HAP-1 (cell line): ENCODE measurements around the gene DOP1A.

Experiments
- DNase-seq, 2 experiments: peaks; one replicate each; pipeline ENCODE4 v3.0.0-alpha.2; 2016 to 2020; ENCODE audit warnings: low spot score in 2 of 2
- H3K27me3 ChIP-seq: fragments of 250-450 bp; sonication (Bioruptor Pico); 2 replicates; pipeline ENCODE4 v1.5.1; 2020; ENCODE audit warnings: low read depth, mild to moderate bottlenecking, moderate library complexity
- H3K36me3 ChIP-seq: fragments of 250-450 bp; sonication (Bioruptor Pico); replicated peaks from 2 replicates; pipeline ENCODE4 v1.5.1; 2020; ENCODE audit warnings: mild to moderate bottlenecking
- H3K4me1 ChIP-seq: fragments of 250-450 bp; sonication (Bioruptor Pico); 2 replicates; pipeline ENCODE4 v1.5.1; 2020; ENCODE audit warnings: mild to moderate bottlenecking
- H3K4me3 ChIP-seq: fragments of 250-450 bp; sonication (Bioruptor Pico); 2 replicates; pipeline ENCODE4 v1.5.1; 2020; ENCODE audit warnings: mild to moderate bottlenecking, moderate library complexity
- H3K9me3 ChIP-seq: fragments of 250-450 bp; sonication (Bioruptor Pico); 2 replicates; pipeline ENCODE4 v1.5.1; 2020; ENCODE audit warnings: mild to moderate bottlenecking, moderate library complexity
- in situ Hi-C: fragments of 300-500 bp; cut with MboI; formaldehyde crosslinking; loops from 3 replicates; pipeline ENCODE4 v1.14.3; 2020; ENCODE audit warnings: low sequenced_read_pairs, inconsistent platforms, mixed read lengths

Gene DOP1A

DNA sequence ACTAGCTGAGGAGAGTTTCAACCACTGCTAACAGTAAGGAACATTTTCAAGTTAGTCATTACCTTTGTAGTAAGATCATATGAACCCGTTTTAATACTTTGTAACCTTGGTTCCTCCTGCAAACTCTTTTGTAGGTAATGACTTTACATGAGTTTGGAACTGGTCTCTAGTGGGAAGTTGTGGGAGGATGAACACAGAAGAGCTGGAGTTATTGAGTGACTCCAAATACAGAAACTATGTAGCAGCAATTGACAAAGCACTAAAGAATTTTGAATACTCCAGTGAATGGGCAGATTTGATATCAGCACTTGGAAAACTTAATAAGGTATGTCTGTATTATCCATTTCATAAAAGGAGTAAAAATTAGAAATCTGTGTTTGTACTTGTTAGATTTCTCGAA, 29.3 kb downstream of the DOP1A start:
- in situ Hi-C loops, result no loop called here

DNA sequence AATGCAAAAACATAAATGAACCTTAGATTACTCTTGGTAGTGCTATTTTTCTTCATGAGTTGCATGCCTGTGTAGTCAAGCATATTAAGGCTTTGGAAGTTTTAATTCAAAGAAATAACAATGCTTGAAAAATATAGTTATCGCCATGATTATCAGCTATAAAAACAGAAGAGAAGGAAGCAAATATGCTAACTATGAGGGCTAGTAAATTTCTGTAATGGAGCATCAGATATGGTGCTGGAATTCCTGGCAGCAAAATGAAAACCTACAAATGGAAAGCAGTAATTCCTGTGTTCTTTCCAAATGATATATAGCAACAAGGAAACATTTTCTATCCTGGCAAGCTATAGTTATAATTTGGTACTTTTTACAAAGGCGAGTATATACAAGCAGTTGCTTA, 29.7 kb downstream of the DOP1A start:
- peaks cover 11% of the 10 kb centered on the region for H3K4me1 ChIP-seq
- no peaks in the 10 kb centered on the region for H3K36me3 ChIP-seq
- in situ Hi-C loops, result no loop called here
- H3K4me3 ChIP-seq, result no peak overlapping the region
- no peak for DNase-seq
- no peaks in the 10 kb centered on the region for H3K27me3 ChIP-seq
- no peaks in the 10 kb centered on the region for H3K9me3 ChIP-seq

More for the DNA sequence above, 29.3 kb downstream of the DOP1A start:
- Histone ChIP-seq H3K4me3 (no peak overlapping the region), H3K27me3 (no peaks in the 10 kb centered on the region), H3K9me3 (no peaks in the 10 kb centered on the region), H3K4me1 (peaks cover 11% of the 10 kb centered on the region), H3K36me3 (no peaks in the 10 kb centered on the region)
- no peak for DNase-seq

- H3K9me3 ChIP-seq, result no peaks in the 10 kb centered on the region
- H3K36me3 ChIP-seq, result no peaks in the 10 kb centered on the region
- in situ Hi-C loops, result no loop called here
- H3K4me1 ChIP-seq, result peaks cover 11% of the 10 kb centered on the region
- DNase-seq, result no peak
- H3K27me3 ChIP-seq, result no peaks in the 10 kb centered on the region
- no peak overlapping the region for H3K4me3 ChIP-seq
Measured at GRCh38 chr6:83097675-83098074, 30.2 kb downstream of the DOP1A start.

- H3K9me3 ChIP-seq, result no peaks in the 10 kb centered on the region
- no peak for DNase-seq
- H3K27me3 ChIP-seq, result no peaks in the 10 kb centered on the region
- in situ Hi-C loops, result no loop called here
- H3K4me3 ChIP-seq, result no peak overlapping the region
- no peaks in the 10 kb centered on the region for H3K36me3 ChIP-seq
- peaks cover 14% of the 10 kb centered on the region for H3K4me1 ChIP-seq
Measured at GRCh38 chr6:83098589-83098988, 31.1 kb downstream of the DOP1A start.

DNA sequence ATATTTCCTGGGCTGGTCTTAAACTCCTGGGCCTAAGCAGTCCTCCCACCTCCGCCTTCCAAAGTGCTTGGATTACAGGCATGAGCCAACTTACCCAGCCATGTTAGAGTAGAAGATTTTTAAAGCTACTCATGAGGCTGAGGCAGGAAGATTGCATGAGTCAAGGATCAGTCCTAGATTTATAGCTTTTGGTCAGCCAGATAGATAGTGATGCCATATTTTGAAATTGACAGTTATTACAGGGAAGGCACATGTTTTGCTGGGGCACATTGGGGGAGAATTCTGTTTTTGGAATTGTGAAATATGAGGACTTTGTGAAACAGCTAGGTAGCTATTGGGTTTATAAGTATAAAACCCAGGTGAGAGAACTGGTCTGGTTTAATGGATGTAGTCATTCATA, 40.9 kb downstream of the DOP1A start:
- H3K4me3 ChIP-seq, result no peak overlapping the region
- no peak for DNase-seq
- peaks cover 9% of the 10 kb centered on the region for H3K36me3 ChIP-seq
- no peaks in the 10 kb centered on the region for H3K27me3 ChIP-seq
- no peaks in the 10 kb centered on the region for H3K4me1 ChIP-seq
- no peaks in the 10 kb centered on the region; the same call in 1 of the 2 replicates for H3K9me3 ChIP-seq
- in situ Hi-C loops, result no loop called here

- Histone ChIP-seq H3K9me3 (no peaks in the 10 kb centered on the region), H3K36me3 (peaks cover 5% of the 10 kb centered on the region; the same call in 1 of the 2 replicates), H3K4me1 (peaks cover 3% of the 10 kb centered on the region), H3K4me3 (no peak overlapping the region), H3K27me3 (no peaks in the 10 kb centered on the region)
- in situ Hi-C loops, result no loop called here
- DNase-seq, result no peak
Measured at GRCh38 chr6:83113258-83113657, 45.8 kb downstream of the DOP1A start.

GRCh38 chr6:83114164-83114563, 46.7 kb downstream of the DOP1A start:
- in situ Hi-C loops, result no loop called here
- Histone ChIP-seq H3K9me3 (no peaks in the 10 kb centered on the region), H3K36me3 (peaks cover 5% of the 10 kb centered on the region; the same call in 1 of the 2 replicates), H3K4me1 (peaks cover 3% of the 10 kb centered on the region), H3K27me3 (no peaks in the 10 kb centered on the region), H3K4me3 (no peak overlapping the region)
- no peak for DNase-seq

- Histone ChIP-seq H3K9me3 (no peaks in the 10 kb centered on the region), H3K27me3 (no peaks in the 10 kb centered on the region), H3K4me1 (peaks cover 8% of the 10 kb centered on the region), H3K4me3 (no peak overlapping the region), H3K36me3 (no peaks in the 10 kb centered on the region)
- no peak for DNase-seq
- in situ Hi-C loops, result no loop called here
Measured at GRCh38 chr6:83117802-83118201, 50.3 kb downstream of the DOP1A start.

GRCh38 chr6:83119742-83120300, 52.4 kb downstream of the DOP1A start:
- peaks cover 4% of the 10 kb centered on the region for H3K36me3 ChIP-seq
- H3K9me3 ChIP-seq, result no peaks in the 10 kb centered on the region
- H3K4me3 ChIP-seq, result no peak overlapping the region
- DNase-seq, result no peak
- in situ Hi-C loops, result no loop called here
- peaks cover 9% of the 10 kb centered on the region for H3K4me1 ChIP-seq
- no peaks in the 10 kb centered on the region for H3K27me3 ChIP-seq

GRCh38 chr6:83124553-83124952, 57.1 kb downstream of the DOP1A start:
- Histone ChIP-seq H3K4me1 (peaks cover 6% of the 10 kb centered on the region), H3K4me3 (no peak overlapping the region), H3K9me3 (no peaks in the 10 kb centered on the region), H3K36me3 (peaks cover 17% of the 10 kb centered on the region), H3K27me3 (no peaks in the 10 kb centered on the region)
- in situ Hi-C loops, result no loop called here
- no peak for DNase-seq

DNA sequence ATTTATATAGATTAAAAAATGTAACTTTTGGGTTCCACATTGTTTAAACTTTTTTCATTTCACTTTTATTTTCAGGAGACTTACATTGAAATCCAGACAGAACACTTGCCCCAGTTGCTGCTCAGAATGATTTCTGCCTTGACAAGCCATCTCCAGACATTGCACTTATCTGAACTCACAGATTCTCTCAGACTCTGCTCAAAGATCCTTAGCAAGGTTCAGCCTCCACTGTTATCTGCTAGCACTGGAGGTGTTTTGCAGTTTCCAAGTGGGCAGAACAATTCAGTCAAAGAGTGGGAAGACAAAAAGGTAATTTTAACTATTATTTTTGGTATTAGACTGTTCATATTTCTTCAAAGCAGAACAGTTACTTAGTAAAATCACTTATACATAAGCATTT, 58.0 kb downstream of the DOP1A start:
- no peak for DNase-seq
- peaks cover 17% of the 10 kb centered on the region for H3K36me3 ChIP-seq
- H3K4me1 ChIP-seq, result peaks cover 6% of the 10 kb centered on the region
- in situ Hi-C loops, result no loop called here
- no peak overlapping the region for H3K4me3 ChIP-seq
- no peaks in the 10 kb centered on the region for H3K27me3 ChIP-seq
- no peaks in the 10 kb centered on the region for H3K9me3 ChIP-seq

DNA sequence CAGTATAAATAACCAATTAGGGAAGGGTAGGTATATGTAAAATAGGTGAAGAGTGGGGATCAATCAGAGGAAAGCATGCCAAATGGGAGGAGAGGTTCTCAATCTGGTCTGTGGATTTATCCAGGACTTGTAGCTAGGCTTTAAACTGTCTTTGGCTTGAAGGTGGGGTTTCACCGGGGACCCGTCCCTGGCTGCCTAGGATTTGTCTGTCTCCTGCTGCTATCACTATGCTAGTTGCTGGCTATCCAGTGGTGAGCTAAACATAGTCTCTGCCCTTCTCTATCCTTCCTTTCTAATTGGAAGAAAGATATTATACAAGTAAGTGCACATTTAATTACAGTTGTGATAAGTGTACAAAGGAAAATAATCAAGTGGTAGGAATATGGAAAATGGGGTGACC, 58.8 kb downstream of the DOP1A start:
- no peaks in the 10 kb centered on the region for H3K9me3 ChIP-seq
- H3K4me3 ChIP-seq, result no peak overlapping the region
- peaks cover 19% of the 10 kb centered on the region for H3K36me3 ChIP-seq
- no peak for DNase-seq
- H3K4me1 ChIP-seq, result peaks cover 6% of the 10 kb centered on the region
- in situ Hi-C loops, result no loop called here
- H3K27me3 ChIP-seq, result no peaks in the 10 kb centered on the region

- Histone ChIP-seq H3K4me3 (no peak overlapping the region), H3K9me3 (no peaks in the 10 kb centered on the region), H3K27me3 (no peaks in the 10 kb centered on the region), H3K4me1 (peaks cover 6% of the 10 kb centered on the region), H3K36me3 (peaks cover 19% of the 10 kb centered on the region)
- in situ Hi-C loops, result no loop called here
- no peak for DNase-seq
Measured at GRCh38 chr6:83126807-83127206, 59.3 kb downstream of the DOP1A start.

DNA sequence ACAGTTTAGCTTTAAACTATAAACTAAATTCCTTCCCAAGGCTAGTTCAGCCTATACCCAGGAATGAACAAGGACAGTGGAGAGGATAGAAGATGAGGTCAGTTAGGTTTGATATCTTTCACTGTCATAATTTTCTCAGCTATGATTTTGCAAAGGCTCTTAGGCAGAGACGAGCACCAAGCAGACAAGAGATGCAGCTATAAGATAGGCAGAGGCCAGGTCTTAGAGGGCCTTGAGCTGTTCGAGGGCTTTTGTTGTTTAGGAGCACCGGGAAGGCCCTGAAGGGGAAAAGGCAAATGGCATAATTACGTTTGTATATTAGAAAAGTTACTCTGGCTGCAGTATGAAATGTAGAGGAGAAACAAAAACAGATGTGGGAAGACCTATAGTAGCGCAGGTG, 59.8 kb downstream of the DOP1A start:
- DNase-seq, result no peak
- no peak overlapping the region for H3K4me3 ChIP-seq
- no peaks in the 10 kb centered on the region for H3K27me3 ChIP-seq
- in situ Hi-C loops, result no loop called here
- H3K4me1 ChIP-seq, result peaks cover 4% of the 10 kb centered on the region
- peaks cover 19% of the 10 kb centered on the region for H3K36me3 ChIP-seq
- H3K9me3 ChIP-seq, result no peaks in the 10 kb centered on the region

DNA sequence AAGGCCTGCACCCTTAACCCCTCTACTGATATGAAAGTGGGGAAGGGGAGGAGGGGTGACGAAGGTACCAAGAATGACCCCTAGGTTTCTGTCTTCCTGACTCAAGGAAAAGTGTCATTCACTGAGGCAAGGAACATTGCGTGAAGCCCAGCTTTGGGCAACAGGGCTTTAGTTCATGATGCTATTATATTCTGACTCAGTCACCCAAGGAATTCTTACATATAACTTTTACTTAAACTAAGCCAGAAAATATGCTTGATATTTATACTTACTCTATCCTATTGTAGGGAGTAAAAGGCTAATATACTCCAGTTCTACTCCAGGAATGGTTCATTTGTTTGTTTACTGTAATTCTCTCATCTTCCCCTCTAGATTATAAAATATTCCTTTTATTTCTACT, 60.5 kb downstream of the DOP1A start:
- in situ Hi-C loops, result no loop called here
- no peaks in the 10 kb centered on the region for H3K27me3 ChIP-seq
- no peaks in the 10 kb centered on the region for H3K9me3 ChIP-seq
- no peak for DNase-seq
- peaks cover 19% of the 10 kb centered on the region for H3K36me3 ChIP-seq
- no peak overlapping the region for H3K4me3 ChIP-seq
- H3K4me1 ChIP-seq, result no peaks in the 10 kb centered on the region
